Nucleus accumbens (tissue), 56 donors: ENCODE data around the gene CACNB1.
"Not testable (repeated sequence)": the region's sequence is repeated elsewhere in the genome, so short reads cannot be mapped to it uniquely, and the experiment has no call there.

ENCODE experiments used
- DNase-seq, 56 donors: peaks; one replicate each; lab custom pipeline; 2025; lab: John Stamatoyannopoulos, UW

Gene CACNB1

GRCh38 chr17:39183045-39183444 lies 14.4 kb downstream of the CACNB1 start:
- DNase-seq: no peak

GRCh38 chr17:39181303-39181702 lies 16.2 kb downstream of the CACNB1 start:
- no peak for DNase-seq

- no peak for DNase-seq
Measured at GRCh38 chr17:39178536-39178935, 18.9 kb downstream of the CACNB1 start.

- DNase-seq: no peak
Measured at GRCh38 chr17:39177256-39177655, 20.2 kb downstream of the CACNB1 start.

GRCh38 chr17:39175695-39176093 lies 21.8 kb downstream of the CACNB1 start:
- DNase-seq: no peak

GRCh38 chr17:39174920-39175694 lies 22.4 kb downstream of the CACNB1 start:
- peak in 38 of 56 donors; percentile 5 to 86 (median 41) for DNase-seq

GRCh38 chr17:39173526-39174274 lies 23.8 kb downstream of the CACNB1 start:
- peak in 2 of 56 donors; percentile 21 to 50 for DNase-seq

- DNase-seq: no peak
Measured at GRCh38 chr17:39173080-39173479, 24.4 kb downstream of the CACNB1 start.

GRCh38 chr17:39171933-39172332 lies 25.5 kb downstream of the CACNB1 start:
- DNase-seq: no peak

- DNase-seq: no peak
Measured at GRCh38 chr17:39170558-39170957, 26.9 kb downstream of the CACNB1 start.

GRCh38 chr17:39170109-39170508 lies 27.4 kb downstream of the CACNB1 start:
- DNase-seq: no peak

- DNase-seq: no peak
Measured at GRCh38 chr17:39169518-39169917, 28.0 kb downstream of the CACNB1 start.

GRCh38 chr17:39169101-39169500 lies 28.4 kb downstream of the CACNB1 start:
- DNase-seq: no peak

GRCh38 chr17:39168503-39168902 lies 29.0 kb downstream of the CACNB1 start:
- DNase-seq: not testable (repeated sequence)

GRCh38 chr17:39167476-39167875 lies 30.0 kb downstream of the CACNB1 start:
- peak in 10 of 56 donors; percentile 13 to 53 (median 20) for DNase-seq

- DNase-seq: no peak
Measured at GRCh38 chr17:39166437-39167335, 30.8 kb downstream of the CACNB1 start.

- DNase-seq: no peak
Measured at GRCh38 chr17:39165841-39166349, 31.6 kb downstream of the CACNB1 start, which contains the start of gene ARL5C. TSS of gene ARL5C (minus strand) at chr17:39166161. CDS start at chr17:39165760, 401 bp downstream.

GRCh38 chr17:39165178-39165840 lies 32.2 kb downstream of the CACNB1 start:
- no peak for DNase-seq

- peak in 48 of 56 donors; percentile 13 to 79 (median 50) for DNase-seq
Measured at GRCh38 chr17:39164675-39165143, 32.8 kb downstream of the CACNB1 start.

- DNase-seq: no peak
Measured at GRCh38 chr17:39161962-39162361, 35.5 kb downstream of the CACNB1 start.
